Trophoblast cell (in vitro differentiated cells and primary cell): ENCODE results near the gene VPS13D.

ENCODE experiments used
- DNase-seq, 2 donors: peaks; one replicate each; pipeline ENCODE4 v3.0.0-alpha.2; 2016
- H2AFZ ChIP-seq: 2 replicates; pipeline ENCODE4 v1.6.1; 2013; ENCODE audit warnings: low read length, moderate library complexity, mild to moderate bottlenecking; ENCODE audit not compliant: insufficient read depth, poor library complexity
- H2AK5ac ChIP-seq: 2 replicates; pipeline ENCODE4 v1.6.1; 2013; ENCODE audit warnings: mild to moderate bottlenecking, low read length
- H2BK120ac ChIP-seq: 2 replicates; pipeline ENCODE4 v1.6.1; 2013; ENCODE audit warnings: low read length, mild to moderate bottlenecking, moderate library complexity; ENCODE audit not compliant: insufficient read depth, poor library complexity
- H2BK12ac ChIP-seq: 2 replicates; pipeline ENCODE4 v1.6.1; 2013; ENCODE audit warnings: mild to moderate bottlenecking, low read length, moderate library complexity
- H2BK5ac ChIP-seq: 2 replicates; pipeline ENCODE4 v1.6.1; 2013; ENCODE audit warnings: low read length, low read depth, moderate library complexity, mild to moderate bottlenecking; ENCODE audit not compliant: poor library complexity
- H3K14ac ChIP-seq: 2 replicates; pipeline ENCODE4 v1.6.1; 2013; ENCODE audit warnings: mild to moderate bottlenecking, low read length
- H3K18ac ChIP-seq: 2 replicates; pipeline ENCODE4 v1.6.1; 2013; ENCODE audit warnings: mild to moderate bottlenecking, low read length
- H3K23ac ChIP-seq: 2 replicates; pipeline ENCODE4 v1.6.1; 2013; ENCODE audit warnings: low read length
- H3K27ac ChIP-seq: 2 replicates; pipeline ENCODE4 v1.5.1; 2013; ENCODE audit warnings: low read depth, mild to moderate bottlenecking, inconsistent platforms, low read length, moderate library complexity
- H3K27me3 ChIP-seq: 2 replicates; pipeline ENCODE4 v1.6.1; 2013; ENCODE audit warnings: inconsistent platforms, mild to moderate bottlenecking, low read length, moderate library complexity; ENCODE audit not compliant: insufficient read depth
- H3K36me3 ChIP-seq, 2 experiments: 1 replicate in 1 of 2; 2 replicates in 1 of 2; pipeline ENCODE4 v1.6.1; 2013; ENCODE audit warnings: low read length in 2 of 2, mild to moderate bottlenecking in 2 of 2, moderate library complexity in 1 of 2; ENCODE audit not compliant: insufficient read depth in 2 of 2, control insufficient read depth in 1 of 2
- H3K4ac ChIP-seq: 2 replicates; pipeline ENCODE4 v1.6.1; 2013; ENCODE audit warnings: low read depth, mild to moderate bottlenecking, low read length, moderate library complexity
- H3K4me1 ChIP-seq, 2 experiments: 1 replicate in 1 of 2; 2 replicates in 1 of 2; pipeline ENCODE4 v1.6.1; 2013; ENCODE audit warnings: low read length in 2 of 2, mild to moderate bottlenecking in 2 of 2, moderate library complexity in 1 of 2; ENCODE audit not compliant: insufficient read depth in 2 of 2, control insufficient read depth in 1 of 2
- H3K4me2 ChIP-seq: 2 replicates; pipeline ENCODE4 v1.6.1; 2013; ENCODE audit warnings: inconsistent platforms, mild to moderate bottlenecking, low read length, moderate library complexity
- H3K4me3 ChIP-seq: 2 replicates; pipeline ENCODE4 v1.5.1; 2013; ENCODE audit warnings: mild to moderate bottlenecking, low read depth, low read length, inconsistent platforms
- H3K79me1 ChIP-seq: one replicate; pipeline ENCODE4 v1.6.1; 2013; ENCODE audit warnings: low read length
- H3K79me2 ChIP-seq: 2 replicates; pipeline ENCODE4 v1.6.1; 2013; ENCODE audit warnings: low read length, mild to moderate bottlenecking; ENCODE audit not compliant: control insufficient read depth, insufficient read depth, poor library complexity
- H3K9ac ChIP-seq: 2 replicates; pipeline ENCODE4 v1.6.1; 2013; ENCODE audit warnings: mild to moderate bottlenecking, low read length
- H3K9me3 ChIP-seq: 2 replicates; pipeline ENCODE4 v1.6.1; 2013; ENCODE audit warnings: low read depth, mild to moderate bottlenecking, control low read depth, inconsistent platforms, low read length; ENCODE audit not compliant: insufficient read depth
- H4K12ac ChIP-seq: 2 replicates; pipeline ENCODE4 v1.6.1; 2013; ENCODE audit warnings: low read depth, mild to moderate bottlenecking, low read length, moderate library complexity
- H4K8ac ChIP-seq: 2 replicates; pipeline ENCODE4 v1.6.1; 2013; ENCODE audit warnings: low read depth, mild to moderate bottlenecking, low read length, moderate library complexity
- H4K91ac ChIP-seq: one replicate; pipeline ENCODE4 v1.6.1; 2013; ENCODE audit warnings: low read depth, mild to moderate bottlenecking, low read length, moderate library complexity
- WGBS: extraction: QIAGEN DNeasy Blood & Tissue Kit; methylation state at CpG from one replicate; pipeline ENCODE4 v1.1.7; 2013; ENCODE audit warnings: missing lambda C conversion rate; ENCODE audit not compliant: insufficient read length, insufficient coverage; ENCODE audit errors: extremely low coverage; 5-methylcytosine and 5-hydroxymethylcytosine counted together

Gene VPS13D

DNA sequence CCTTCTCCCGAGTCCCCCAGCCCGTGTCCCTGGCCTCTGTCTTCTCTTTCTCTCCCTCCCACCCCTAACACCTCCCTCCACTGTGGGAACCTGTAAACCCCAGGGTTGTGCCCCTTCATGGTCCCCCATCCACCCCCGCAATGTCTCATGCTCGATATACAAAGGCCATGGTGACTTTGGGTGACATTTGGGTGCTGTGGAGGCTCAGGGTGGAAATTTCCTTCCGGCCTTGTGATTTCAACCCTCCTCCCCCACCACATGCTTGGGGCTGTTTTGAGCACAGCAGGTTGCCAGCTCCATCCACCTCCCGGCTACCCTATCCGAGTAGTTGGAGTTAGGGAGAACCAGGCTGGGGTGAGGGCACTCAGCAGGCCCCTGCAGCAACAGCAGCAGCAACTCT, 25.7 kb upstream of the VPS13D start:
- H3K23ac ChIP-seq, result no peak overlapping the region
- H3K9ac ChIP-seq, result no peak overlapping the region
- H2BK12ac ChIP-seq, result no peak overlapping the region
- WGBS, result no CpG with 5 or more reads among the region's 7 CpGs
- H2AFZ ChIP-seq, result no peak overlapping the region
- H2BK5ac ChIP-seq, result no peak overlapping the region
- no peak overlapping the region for H4K91ac ChIP-seq
- no peaks in the 10 kb centered on the region for H3K79me1 ChIP-seq
- no peak for DNase-seq
- H3K9me3 ChIP-seq, result no peaks in the 10 kb centered on the region
- no peaks in the 10 kb centered on the region for H3K36me3 ChIP-seq
- H4K12ac ChIP-seq, result no peak overlapping the region
- no peak overlapping the region for H2BK120ac ChIP-seq
- no peak overlapping the region for H3K18ac ChIP-seq
- H3K27me3 ChIP-seq, result no peaks in the 10 kb centered on the region
- no peak overlapping the region for H3K4me3 ChIP-seq
- no peaks in the 10 kb centered on the region for H3K79me2 ChIP-seq
- no peaks in the 10 kb centered on the region for H3K4me1 ChIP-seq
- no peak overlapping the region for H4K8ac ChIP-seq
- H3K4ac ChIP-seq, result no peak overlapping the region
- no peak overlapping the region for H3K27ac ChIP-seq
- H3K4me2 ChIP-seq, result no peak overlapping the region
- H3K14ac ChIP-seq, result no peak overlapping the region
- H2AK5ac ChIP-seq, result no peak overlapping the region

DNA sequence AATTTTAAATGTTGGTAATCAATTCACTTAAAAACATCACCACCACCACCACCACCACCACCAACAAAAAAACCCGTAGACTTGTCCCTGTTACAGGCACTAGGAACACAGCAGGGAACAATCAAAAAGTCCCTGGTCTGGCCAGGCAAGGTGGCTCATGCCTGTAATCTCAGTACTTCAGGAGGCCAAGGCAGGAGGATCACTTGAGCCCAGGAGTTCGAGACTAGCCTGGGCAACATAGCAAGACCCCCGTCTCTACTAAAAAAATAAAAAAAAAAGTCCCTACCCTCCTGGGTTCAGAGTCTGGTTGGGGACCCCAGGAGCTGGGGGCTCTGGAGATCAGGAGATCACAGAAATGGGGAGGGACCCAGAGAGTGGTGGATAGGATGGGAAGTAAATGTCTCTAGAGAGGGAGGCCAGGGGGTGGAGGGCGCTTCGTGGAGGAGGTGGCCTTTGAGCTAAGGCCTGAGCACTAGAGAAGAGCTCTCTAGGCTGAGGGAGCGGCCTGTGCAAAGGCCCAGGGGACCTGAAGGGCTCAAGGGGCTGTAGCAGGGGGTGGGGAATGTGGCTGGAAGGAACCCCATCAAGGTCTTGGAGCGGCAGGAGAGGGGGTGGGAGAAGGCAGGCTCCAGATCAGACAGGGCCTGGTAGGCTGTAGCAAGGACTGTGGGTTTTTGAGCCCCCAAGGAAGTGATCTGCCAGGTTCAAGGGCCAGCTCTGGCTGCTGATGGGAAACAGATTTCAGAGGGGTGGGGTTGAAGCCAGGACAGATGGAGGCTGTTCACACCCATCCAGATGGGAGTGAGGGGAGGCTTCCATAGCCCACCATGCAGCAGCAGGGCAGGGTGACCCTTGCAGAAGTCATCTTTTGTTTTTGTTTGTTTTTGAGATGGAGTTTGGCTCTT, 24.8 kb upstream of the VPS13D start:
- no peak overlapping the region for H3K4ac ChIP-seq
- DNase-seq, result no peak
- H2BK12ac ChIP-seq, result no peak overlapping the region

DNA sequence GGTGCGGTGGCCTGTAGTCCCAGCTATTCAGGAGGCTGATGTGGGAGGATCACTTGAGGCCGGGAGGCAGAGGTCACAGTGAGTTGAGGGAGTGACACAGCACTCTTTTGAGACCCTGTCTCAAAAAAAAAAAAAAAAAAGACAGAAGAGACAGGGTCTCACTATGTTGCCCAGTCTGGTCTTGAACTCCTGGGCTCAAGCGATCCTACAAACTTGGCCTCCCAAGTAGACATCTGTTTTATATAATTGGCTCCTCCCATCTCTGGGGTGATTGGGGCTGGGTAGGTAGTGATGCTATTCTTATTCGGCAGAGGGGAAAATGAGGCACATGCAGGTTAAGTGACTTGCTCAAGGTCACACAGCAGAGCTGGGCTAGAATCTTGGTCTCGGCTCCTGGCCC, 23.6 kb upstream of the VPS13D start:
- Histone ChIP-seq H3K4me1 (no peaks in the 10 kb centered on the region), H3K27me3 (no peaks in the 10 kb centered on the region), H3K79me2 (no peaks in the 10 kb centered on the region), H3K14ac (no peak overlapping the region), H3K27ac (no peak overlapping the region), H3K23ac (no peak overlapping the region), H3K4me3 (no peak overlapping the region), H2AK5ac (no peak overlapping the region), H3K4me2 (no peak overlapping the region), H2BK120ac (no peak overlapping the region), H3K9me3 (no peaks in the 10 kb centered on the region), H3K36me3 (no peaks in the 10 kb centered on the region), H2BK12ac (no peak overlapping the region), H4K8ac (no peak overlapping the region), H3K9ac (no peak overlapping the region), H3K79me1 (no peaks in the 10 kb centered on the region), H2AFZ (no peak overlapping the region), H4K91ac (no peak overlapping the region), H2BK5ac (no peak overlapping the region), H3K4ac (no peak overlapping the region), H4K12ac (no peak overlapping the region), H3K18ac (no peak overlapping the region)
- DNase-seq, result no peak
- no CpG with 5 or more reads among the region's 5 CpGs for WGBS

More for the DNA sequence above, 24.8 kb upstream of the VPS13D start:
- Histone ChIP-seq H3K4me1 (no peaks in the 10 kb centered on the region), H3K27ac (no peak overlapping the region), H3K4me2 (no peak overlapping the region), H3K79me1 (no peaks in the 10 kb centered on the region), H3K9ac (no peak overlapping the region), H3K18ac (no peak overlapping the region), H4K12ac (no peak overlapping the region), H2AK5ac (no peak overlapping the region), H3K36me3 (no peaks in the 10 kb centered on the region), H2BK120ac (no peak overlapping the region), H3K79me2 (no peaks in the 10 kb centered on the region), H3K4me3 (no peak overlapping the region), H4K91ac (no peak overlapping the region), H3K14ac (no peak overlapping the region), H3K9me3 (no peaks in the 10 kb centered on the region), H2AFZ (no peak overlapping the region), H3K27me3 (no peaks in the 10 kb centered on the region), H2BK5ac (no peak overlapping the region), H3K23ac (no peak overlapping the region), H4K8ac (no peak overlapping the region)
- WGBS, result no CpG with 5 or more reads among the region's 7 CpGs

DNA sequence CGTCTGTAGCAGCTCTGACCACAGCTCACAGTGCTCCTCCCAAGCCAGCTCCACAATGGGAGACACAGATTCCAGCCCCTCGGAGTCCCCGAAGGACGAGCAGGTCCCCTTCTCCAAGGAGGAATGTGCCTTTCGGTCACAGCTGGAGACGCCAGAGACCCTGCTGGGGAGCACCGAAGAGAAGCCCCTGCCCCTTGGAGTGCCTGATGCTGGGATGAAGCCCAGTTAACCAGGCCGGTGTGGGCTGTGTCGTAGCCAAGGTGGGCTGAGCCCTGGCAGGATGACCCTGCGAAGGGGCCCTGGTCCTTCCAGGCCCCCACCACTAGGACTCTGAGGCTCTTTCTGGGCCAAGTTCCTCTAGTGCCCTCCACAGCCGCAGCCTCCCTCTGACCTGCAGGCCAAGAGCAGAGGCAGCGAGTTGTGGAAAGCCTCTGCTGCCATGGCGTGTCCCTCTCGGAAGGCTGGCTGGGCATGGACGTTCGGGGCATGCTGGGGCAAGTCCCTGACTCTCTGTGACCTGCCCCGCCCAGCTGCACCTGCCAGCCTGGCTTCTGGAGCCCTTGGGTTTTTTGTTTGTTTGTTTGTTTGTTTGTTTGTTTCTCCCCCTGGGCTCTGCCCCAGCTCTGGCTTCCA, 22.9 kb upstream of the VPS13D start:
- H3K36me3 ChIP-seq, result no peaks in the 10 kb centered on the region
- H4K91ac ChIP-seq, result no peak overlapping the region
- H3K23ac ChIP-seq, result no peak overlapping the region
- H3K14ac ChIP-seq, result no peak overlapping the region
- WGBS, result no CpG with 5 or more reads among the region's 17 CpGs
- H2BK12ac ChIP-seq, result no peak overlapping the region
- H3K18ac ChIP-seq, result no peak overlapping the region
- no peak overlapping the region for H3K9ac ChIP-seq
- H3K27me3 ChIP-seq, result no peaks in the 10 kb centered on the region
- H3K27ac ChIP-seq, result no peak overlapping the region
- H4K12ac ChIP-seq, result no peak overlapping the region
- H3K4me1 ChIP-seq, result no peaks in the 10 kb centered on the region
- no peak overlapping the region for H4K8ac ChIP-seq
- no peak overlapping the region for H3K4me3 ChIP-seq
- H2BK120ac ChIP-seq, result no peak overlapping the region
- no peak overlapping the region for H2AK5ac ChIP-seq
- H3K9me3 ChIP-seq, result no peaks in the 10 kb centered on the region
- no peak overlapping the region for H3K4me2 ChIP-seq
- DNase-seq, result no peak
- H2AFZ ChIP-seq, result no peak overlapping the region
- H3K79me1 ChIP-seq, result no peaks in the 10 kb centered on the region
- no peak overlapping the region for H2BK5ac ChIP-seq
- no peak overlapping the region for H3K4ac ChIP-seq
- no peaks in the 10 kb centered on the region for H3K79me2 ChIP-seq
